ENCODE data around the gene MACROD1. TPM values are rescaled to one million over a fixed set of nuclear protein-coding genes. Genes with fewer than 3 reads are reported as not detected.

MACROD1 gene
- total and polyA plus RNA-seq, 10 of the 15 experiments (the other 5 are each of a cell fraction or from before 2014, with no cell fraction given) = 1.2 to 22.7 (median 11.3) TPM; not detected in 1

DNA sequence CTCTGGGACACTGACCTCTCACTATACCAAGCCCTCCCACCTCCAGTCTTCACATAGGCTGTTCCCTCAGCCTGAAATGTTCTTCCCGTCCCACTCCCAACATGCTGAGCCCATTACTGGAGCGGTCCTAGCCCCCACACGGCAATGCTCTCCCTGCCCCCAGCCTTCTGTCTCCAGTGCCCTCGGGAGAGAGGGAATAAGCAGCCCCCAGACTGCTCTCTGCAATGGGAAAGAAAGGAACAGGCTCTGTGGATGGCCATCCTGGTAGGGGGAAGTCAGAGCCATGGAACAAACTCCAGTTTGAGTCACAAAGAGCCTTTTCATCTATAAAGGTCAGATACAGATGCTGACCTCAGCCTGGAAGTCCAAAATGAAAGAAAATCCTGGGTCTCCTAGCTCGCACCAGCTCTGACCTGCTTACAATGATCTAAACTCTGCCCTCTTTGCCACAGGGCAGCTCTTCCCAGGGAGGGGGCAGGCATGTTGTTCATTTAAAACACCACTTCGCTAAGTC is 67.5 kb downstream of the MACROD1 start:
- in situ Hi-C loops (cut with MboI) (no loop called here), intact Hi-C loops (cut with micrococcal nuclease; ENCODE audit: unreplicated experiment) (no loop called here)
- ATAC-seq (no peak), FAIRE-seq (no peak), DNase-seq (ENCODE audit: low read depth, low spot score) (no peak)
- ChIA-PET POLR2A (no interaction called here), RAD21 (ENCODE audit: unreplicated experiment) (interaction anchor here (0.8 kb wide), 1 partner anchor 11 kb away, joined by 3 read pairs; no protein-coding TSS in a partner anchor), SMC1A (ENCODE audit: uncharacterized antibody, unreplicated experiment) (no interaction called here), CTCF (interaction anchor here (0.8 kb wide), 1 partner anchor 49 kb away, joined by 3 read pairs; no protein-coding TSS in a partner anchor)
- no peaks in the 10 kb centered on the region for H4K20me1 ChIP-seq (ENCODE audit: control insufficient read depth, insufficient read depth)
- H3K4me2 ChIP-seq (ENCODE audit: control insufficient read depth, insufficient read depth) = no peak overlapping the region
- H3K79me2 ChIP-seq (ENCODE audit: control insufficient read depth, insufficient read depth, low read length) = no peaks in the 10 kb centered on the region
- 14% methylated on average over 6 of the region's 6 CpGs for WGBS (ENCODE audit: insufficient coverage, insufficient replicate concordance, low lambda C conversion rate, missing lambda C conversion rate)
- no peak overlapping the region for H3K9ac ChIP-seq (ENCODE audit: control insufficient read depth, insufficient read depth, low read length)
- H2AFZ ChIP-seq (ENCODE audit: control insufficient read depth, low read depth, low read length) = no peak overlapping the region
- H3K27me3 ChIP-seq (replicated peaks in 1 of 2; ENCODE audit: control insufficient read depth in 2 of 2, insufficient read depth in 2 of 2, low read length in 1 of 2) = no peaks in the 10 kb centered on the region; a peak in 1 of 4 replicates
- no TSS peak for BruUV-seq (replicated peaks)
- no peaks in the 10 kb centered on the region; the same call in 1 of the 2 replicates for H3K4me1 ChIP-seq (ENCODE audit: control insufficient read depth, insufficient read depth, low read length)
- no peaks in the 10 kb centered on the region for H3K36me3 ChIP-seq (ENCODE audit: control insufficient read depth in 2 of 2, insufficient read depth in 2 of 2, low read length in 1 of 2)
- H3K4me3 ChIP-seq = no peak overlapping the region
- H3K27ac ChIP-seq (ENCODE audit: control insufficient read depth, insufficient read depth) = no peak overlapping the region
- H3K9me3 ChIP-seq (replicated peaks; ENCODE audit: control insufficient read depth, insufficient read depth, low read length) = no peaks in the 10 kb centered on the region
- TF ChIP-seq, protein P1, sequence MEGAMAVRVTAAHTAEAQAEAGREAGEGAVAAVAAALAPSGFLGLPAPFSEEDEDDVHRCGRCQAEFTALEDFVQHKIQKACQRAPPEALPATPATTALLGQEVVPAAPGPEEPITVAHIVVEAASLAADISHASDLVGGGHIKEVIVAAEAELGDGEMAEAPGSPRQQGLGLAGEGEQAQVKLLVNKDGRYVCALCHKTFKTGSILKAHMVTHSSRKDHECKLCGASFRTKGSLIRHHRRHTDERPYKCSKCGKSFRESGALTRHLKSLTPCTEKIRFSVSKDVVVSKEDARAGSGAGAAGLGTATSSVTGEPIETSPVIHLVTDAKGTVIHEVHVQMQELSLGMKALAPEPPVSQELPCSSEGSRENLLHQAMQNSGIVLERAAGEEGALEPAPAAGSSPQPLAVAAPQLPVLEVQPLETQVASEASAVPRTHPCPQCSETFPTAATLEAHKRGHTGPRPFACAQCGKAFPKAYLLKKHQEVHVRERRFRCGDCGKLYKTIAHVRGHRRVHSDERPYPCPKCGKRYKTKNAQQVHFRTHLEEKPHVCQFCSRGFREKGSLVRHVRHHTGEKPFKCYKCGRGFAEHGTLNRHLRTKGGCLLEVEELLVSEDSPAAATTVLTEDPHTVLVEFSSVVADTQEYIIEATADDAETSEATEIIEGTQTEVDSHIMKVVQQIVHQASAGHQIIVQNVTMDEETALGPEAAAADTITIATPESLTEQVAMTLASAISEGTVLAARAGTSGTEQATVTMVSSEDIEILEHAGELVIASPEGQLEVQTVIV (IDR thresholded peaks at IDR 0.05; ENCODE audit: borderline replicate concordance, partially characterized antibody) = no peak
- no peak for TF ChIP-seq CHD1 (IDR thresholded peaks at IDR 0.05; ENCODE audit: low read depth, low read length)
- TF ChIP-seq, protein P2, sequence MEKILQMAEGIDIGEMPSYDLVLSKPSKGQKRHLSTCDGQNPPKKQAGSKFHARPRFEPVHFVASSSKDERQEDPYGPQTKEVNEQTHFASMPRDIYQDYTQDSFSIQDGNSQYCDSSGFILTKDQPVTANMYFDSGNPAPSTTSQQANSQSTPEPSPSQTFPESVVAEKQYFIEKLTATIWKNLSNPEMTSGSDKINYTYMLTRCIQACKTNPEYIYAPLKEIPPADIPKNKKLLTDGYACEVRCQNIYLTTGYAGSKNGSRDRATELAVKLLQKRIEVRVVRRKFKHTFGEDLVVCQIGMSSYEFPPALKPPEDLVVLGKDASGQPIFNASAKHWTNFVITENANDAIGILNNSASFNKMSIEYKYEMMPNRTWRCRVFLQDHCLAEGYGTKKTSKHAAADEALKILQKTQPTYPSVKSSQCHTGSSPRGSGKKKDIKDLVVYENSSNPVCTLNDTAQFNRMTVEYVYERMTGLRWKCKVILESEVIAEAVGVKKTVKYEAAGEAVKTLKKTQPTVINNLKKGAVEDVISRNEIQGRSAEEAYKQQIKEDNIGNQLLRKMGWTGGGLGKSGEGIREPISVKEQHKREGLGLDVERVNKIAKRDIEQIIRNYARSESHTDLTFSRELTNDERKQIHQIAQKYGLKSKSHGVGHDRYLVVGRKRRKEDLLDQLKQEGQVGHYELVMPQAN (conservative IDR thresholded peaks at IDR 0.05) = no peak
- no peak for TF ChIP-seq BACH1 (IDR thresholded peaks at IDR 0.05; ENCODE audit: borderline replicate concordance)
- TF ChIP-seq, protein P3, sequence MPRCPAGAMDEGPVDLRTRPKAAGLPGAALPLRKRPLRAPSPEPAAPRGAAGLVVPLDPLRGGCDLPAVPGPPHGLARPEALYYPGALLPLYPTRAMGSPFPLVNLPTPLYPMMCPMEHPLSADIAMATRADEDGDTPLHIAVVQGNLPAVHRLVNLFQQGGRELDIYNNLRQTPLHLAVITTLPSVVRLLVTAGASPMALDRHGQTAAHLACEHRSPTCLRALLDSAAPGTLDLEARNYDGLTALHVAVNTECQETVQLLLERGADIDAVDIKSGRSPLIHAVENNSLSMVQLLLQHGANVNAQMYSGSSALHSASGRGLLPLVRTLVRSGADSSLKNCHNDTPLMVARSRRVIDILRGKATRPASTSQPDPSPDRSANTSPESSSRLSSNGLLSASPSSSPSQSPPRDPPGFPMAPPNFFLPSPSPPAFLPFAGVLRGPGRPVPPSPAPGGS (IDR thresholded peaks at IDR 0.05; ENCODE audit: borderline replicate concordance, insufficient read depth, low read depth, low read length, poor library complexity, severe bottlenecking) = no peak
- TF ChIP-seq SREBF2 (IDR thresholded peaks at IDR 0.05; ENCODE audit: low read length) = no peak
- no peak for TF ChIP-seq PML (IDR thresholded peaks at IDR 0.05; ENCODE audit: low read length)
- TF ChIP-seq, protein P4, sequence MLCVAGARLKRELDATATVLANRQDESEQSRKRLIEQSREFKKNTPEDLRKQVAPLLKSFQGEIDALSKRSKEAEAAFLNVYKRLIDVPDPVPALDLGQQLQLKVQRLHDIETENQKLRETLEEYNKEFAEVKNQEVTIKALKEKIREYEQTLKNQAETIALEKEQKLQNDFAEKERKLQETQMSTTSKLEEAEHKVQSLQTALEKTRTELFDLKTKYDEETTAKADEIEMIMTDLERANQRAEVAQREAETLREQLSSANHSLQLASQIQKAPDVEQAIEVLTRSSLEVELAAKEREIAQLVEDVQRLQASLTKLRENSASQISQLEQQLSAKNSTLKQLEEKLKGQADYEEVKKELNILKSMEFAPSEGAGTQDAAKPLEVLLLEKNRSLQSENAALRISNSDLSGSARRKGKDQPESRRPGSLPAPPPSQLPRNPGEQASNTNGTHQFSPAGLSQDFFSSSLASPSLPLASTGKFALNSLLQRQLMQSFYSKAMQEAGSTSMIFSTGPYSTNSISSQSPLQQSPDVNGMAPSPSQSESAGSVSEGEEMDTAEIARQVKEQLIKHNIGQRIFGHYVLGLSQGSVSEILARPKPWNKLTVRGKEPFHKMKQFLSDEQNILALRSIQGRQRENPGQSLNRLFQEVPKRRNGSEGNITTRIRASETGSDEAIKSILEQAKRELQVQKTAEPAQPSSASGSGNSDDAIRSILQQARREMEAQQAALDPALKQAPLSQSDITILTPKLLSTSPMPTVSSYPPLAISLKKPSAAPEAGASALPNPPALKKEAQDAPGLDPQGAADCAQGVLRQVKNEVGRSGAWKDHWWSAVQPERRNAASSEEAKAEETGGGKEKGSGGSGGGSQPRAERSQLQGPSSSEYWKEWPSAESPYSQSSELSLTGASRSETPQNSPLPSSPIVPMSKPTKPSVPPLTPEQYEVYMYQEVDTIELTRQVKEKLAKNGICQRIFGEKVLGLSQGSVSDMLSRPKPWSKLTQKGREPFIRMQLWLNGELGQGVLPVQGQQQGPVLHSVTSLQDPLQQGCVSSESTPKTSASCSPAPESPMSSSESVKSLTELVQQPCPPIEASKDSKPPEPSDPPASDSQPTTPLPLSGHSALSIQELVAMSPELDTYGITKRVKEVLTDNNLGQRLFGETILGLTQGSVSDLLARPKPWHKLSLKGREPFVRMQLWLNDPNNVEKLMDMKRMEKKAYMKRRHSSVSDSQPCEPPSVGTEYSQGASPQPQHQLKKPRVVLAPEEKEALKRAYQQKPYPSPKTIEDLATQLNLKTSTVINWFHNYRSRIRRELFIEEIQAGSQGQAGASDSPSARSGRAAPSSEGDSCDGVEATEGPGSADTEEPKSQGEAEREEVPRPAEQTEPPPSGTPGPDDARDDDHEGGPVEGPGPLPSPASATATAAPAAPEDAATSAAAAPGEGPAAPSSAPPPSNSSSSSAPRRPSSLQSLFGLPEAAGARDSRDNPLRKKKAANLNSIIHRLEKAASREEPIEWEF (IDR thresholded peaks at IDR 0.05; ENCODE audit: insufficient replicate concordance, low read depth, low read length) = no peak
- TF ChIP-seq FOXM1 (IDR thresholded peaks at IDR 0.05; ENCODE audit: low read depth, low read length) = no peak
- TF ChIP-seq NFYA (IDR thresholded peaks at IDR 0.05; ENCODE audit: borderline replicate concordance, low read depth, low read length) = no peak
- no peak for TF ChIP-seq TBL1XR1 (IDR thresholded peaks at IDR 0.05; ENCODE audit: low read depth, low read length)
- no peak for TF ChIP-seq BCL11A (IDR thresholded peaks at IDR 0.05; ENCODE audit: low read depth, low read length)
- TF ChIP-seq ZNF384 (IDR thresholded peaks at IDR 0.05; ENCODE audit: borderline replicate concordance, low read depth, low read length) = no peak

All from GM12878 (cell line).